ENCODE measurements around the gene ADAM10.

The ADAM10 gene

GRCh38 chr15:58755350-58755749 lies 5.8 kb upstream of the ADAM10 start:
- no peak for DNase-seq (ENCODE audit: low read depth)

GRCh38 chr15:58752716-58753115 lies 3.2 kb upstream of the ADAM10 start:
- DNase-seq (ENCODE audit: low read depth), result no peak

DNA sequence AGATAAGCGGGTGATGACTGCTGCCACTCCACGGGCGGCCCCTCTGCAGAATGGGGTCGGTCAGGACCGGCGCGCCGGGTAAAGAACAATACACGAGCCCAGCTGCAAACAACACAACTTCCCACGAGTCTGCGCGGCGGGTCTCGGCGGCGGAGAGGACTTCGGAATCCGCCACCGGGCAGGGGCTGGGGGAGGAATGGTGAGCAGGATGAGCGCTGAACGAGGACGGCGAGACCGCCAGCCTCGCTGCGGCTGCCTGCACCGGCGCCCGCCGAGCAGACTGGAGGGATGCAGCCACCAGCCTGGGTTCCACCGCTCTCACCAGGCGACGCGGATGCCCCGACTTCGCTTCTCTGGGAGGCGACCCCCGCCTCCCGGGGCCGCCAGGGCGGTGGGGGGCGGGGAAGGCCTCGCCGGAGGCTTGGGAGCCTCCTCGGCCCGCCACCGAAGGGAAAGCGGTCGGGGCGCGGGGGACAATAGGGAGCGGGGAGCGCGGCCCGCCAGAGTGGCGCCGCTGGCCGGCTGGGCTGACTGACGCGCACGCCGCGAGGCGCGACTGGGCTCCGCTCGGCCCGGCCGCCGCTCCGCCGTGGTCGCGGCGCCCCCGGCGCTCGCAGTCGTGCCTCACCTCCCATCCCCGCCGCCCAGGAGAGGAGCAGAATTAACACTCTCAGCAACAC lies 515 bp downstream of the ADAM10 start:
- DNase-seq (ENCODE audit: low read depth), result peak; percentile 21

- DNase-seq (ENCODE audit: low read depth), result peak; percentile 9
Observed at GRCh38 chr15:58748040-58748851, 1.3 kb downstream of the ADAM10 start.

- DNase-seq (ENCODE audit: low read depth), result no peak
Observed at GRCh38 chr15:58746174-58746573, 3.3 kb downstream of the ADAM10 start.

DNA sequence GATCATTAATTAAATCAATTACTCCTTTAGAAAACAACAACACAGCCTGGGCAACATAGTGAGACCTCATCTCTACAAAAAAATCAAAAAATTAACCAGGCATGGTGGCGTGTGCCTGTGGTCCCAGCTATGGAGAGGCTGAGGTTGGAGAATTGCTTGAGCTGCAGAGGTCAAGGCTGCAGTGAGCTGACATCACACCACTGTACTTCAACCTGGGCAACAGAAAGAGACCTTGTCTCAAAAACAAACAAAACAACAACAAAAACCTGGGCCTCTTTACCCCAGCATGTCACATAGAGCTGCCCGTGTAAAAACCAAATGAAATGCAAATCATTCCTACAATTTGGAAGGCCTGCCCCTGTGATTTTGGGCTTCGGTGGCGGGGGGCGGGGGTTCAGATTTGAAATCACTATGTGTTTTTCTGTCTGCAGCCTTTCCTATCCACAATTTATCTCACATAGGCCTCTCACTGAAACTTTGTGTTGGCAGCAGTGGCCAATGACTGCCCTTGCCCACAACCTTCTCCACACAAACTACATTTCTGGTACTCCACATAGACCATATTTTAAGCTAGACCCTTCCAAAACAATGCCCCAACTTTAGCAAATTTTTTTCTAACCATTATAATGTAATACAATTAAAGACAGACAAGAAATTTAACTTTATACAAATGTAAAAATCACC lies 6.5 kb downstream of the ADAM10 start:
- DNase-seq (ENCODE audit: low read depth), result no peak

GRCh38 chr15:58742022-58742813 lies 7.3 kb downstream of the ADAM10 start:
- no peak for DNase-seq (ENCODE audit: low read depth)

DNA sequence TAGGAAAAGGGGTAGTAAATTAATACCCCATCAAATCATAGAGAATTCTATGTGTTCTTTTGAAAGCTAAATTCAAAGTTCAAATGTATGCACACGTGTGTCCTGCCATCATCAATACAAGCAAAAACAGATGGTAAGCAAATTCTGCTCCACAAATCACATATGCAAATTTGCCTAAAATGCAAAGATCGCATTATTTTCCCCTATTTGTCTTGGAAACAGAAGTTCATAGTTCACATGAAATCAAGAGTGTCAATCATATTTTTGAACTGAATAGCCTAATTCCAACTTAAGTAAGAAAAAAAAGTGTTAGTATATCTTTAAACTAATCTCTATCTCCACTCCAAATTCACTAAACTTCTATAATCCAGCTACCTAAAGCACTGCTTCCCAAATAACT lies 8.5 kb downstream of the ADAM10 start:
- no peak for DNase-seq (ENCODE audit: low read depth)

DNA sequence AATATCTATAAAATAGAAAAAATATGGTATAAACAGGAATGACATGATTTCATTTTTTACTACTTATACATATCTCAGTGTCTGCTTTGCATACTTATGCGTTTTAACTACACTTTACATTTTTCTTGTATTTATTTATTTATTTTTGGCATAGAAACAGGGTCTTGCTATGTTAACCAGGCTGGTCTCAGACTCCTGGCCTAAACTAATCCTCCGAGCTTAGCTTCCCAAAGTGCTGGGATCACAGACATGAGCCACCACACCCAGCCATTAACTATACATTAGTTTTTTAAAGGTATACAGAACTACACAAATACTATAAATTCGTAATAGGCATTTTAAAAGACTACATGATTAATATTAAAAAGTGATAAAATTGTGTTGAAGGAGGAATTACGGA lies 9.1 kb downstream of the ADAM10 start:
- DNase-seq (ENCODE audit: low read depth), result no peak

DNA sequence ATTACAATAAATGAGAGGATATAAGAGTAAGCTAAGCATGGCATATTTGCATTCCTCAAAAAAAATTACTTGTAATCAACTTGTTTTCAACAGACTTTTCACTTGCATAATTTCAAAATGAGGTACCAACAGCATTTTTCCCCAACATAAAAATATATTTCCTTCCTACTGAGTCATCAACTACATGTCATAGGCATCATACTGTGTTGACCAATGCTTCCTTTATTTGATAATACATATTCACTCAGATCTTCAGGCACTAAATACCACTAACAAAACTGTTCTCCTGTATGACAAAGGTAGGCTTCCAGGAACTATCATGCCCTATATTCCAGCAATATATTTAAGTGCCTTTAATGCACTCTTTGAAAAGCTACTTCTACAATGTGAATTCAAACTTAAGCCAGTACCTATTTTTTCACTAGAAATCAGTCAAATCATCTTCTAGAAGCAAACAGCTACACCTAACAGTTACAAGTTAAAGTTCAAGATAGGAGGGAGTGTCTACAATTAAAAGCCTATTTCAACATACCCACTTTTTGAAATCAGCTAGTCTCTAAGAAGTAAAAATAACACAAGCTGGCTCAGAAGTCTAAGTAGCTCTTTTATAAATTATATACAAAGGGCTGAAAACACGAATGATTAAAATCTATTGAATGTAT lies 11.3 kb downstream of the ADAM10 start:
- DNase-seq (ENCODE audit: low read depth), result no peak

GRCh38 chr15:58737298-58737697 lies 12.2 kb downstream of the ADAM10 start:
- DNase-seq (ENCODE audit: low read depth), result no peak

DNA sequence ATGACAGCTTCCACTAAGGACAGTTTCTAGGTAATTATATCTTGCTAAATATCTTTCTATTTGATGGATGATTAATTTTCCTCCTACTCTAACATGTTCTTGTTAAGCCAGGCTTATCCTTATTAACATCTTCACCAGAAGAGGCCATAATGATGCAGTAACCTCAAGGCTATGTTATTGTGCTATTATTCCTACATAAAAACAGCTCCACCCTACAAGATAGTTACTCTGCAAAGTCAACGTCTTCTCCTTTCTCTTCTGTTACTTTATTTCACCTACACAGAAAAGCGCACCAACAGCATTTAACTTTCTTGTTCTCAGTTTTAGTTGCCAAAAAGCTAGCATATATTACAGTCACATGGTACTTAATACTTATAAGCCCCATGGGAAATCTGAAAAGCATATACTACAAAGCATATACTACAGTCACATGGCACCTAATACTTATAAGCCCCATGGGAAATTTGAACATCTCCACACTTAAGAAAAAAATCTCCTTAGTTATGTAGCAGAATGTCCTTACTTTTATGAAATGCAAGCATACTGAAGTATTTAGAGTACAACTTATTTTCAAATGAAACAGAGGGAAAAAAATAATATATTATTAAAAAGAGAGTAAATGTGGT lies 13.4 kb downstream of the ADAM10 start:
- no peak for DNase-seq (ENCODE audit: low read depth)

DNA sequence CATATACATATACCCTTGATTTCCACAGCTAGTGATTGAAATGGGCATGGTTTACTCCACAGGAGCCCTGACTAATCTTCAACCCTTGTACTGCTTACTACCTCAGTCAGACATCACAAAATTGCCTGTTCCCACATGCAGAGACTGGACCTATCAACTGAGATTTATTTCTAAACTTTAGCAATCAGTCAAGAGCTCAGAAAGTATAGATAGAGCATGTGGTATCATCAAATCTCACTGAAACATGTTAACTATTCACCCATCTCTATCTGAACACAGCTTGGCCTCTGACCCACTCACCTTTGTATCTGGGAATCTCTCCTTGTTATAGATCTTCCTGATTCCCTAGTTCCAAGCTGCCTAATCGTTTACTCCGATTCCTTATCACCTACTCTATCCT lies 14.6 kb downstream of the ADAM10 start:
- no peak for DNase-seq (ENCODE audit: low read depth)

DNA sequence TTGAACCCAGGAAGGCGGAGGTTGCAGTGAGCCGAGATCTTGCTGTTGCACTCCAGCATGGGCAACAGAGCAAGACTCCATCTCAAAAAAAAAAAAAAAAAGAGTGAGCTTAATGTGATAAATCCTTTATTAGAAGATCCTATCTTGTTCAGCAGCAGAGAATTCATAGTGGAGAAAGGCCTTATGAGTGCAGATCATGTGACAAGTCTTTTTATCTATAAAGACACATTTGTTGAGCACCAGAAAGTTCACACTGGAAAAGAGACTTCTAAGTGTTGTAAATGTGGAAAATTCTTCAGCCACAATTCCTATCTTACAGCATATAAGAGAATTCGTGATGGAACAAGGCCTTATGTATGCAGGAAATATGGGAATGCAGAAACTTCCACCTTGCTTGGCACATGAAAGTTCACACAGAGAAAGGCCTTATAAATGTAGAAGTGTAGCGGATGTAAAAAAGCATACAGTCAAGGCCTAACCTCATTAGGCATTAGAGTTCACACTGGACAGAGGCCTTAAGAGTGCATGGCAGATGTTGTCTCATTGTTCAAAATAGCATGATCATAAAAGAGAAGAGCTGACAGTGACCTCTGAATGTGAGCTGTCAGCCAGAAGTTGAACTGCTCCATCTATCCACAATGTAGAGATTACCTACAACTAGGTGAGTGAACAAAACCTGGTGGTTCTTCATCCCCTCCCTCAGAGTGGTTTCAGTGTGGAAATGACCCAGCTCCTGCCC lies 16.7 kb downstream of the ADAM10 start:
- DNase-seq (ENCODE audit: low read depth), result no peak

GRCh38 chr15:58731756-58732535 lies 17.6 kb downstream of the ADAM10 start:
- DNase-seq (ENCODE audit: low read depth), result no peak

DNA sequence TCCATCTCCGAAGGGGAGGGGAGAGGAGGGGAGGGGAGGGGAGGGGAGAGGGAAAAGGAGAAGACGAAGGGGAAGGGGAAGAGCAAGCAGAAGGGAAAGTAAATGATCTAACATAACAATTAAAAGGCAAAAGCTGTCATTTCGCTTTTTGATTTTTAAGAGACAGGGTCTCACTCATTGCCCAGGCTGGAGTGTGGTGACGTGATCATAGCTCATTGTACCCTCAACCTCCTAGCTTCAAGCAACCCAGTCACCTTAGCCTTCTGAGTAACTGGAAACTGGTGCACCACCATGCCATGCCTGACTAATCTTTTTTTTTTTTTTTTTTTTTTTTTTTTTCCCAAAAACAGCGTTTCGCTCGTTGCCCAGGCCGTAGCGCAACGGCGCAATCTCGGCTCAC lies 22.6 kb downstream of the ADAM10 start:
- DNase-seq (ENCODE audit: low read depth), result no peak

DNA sequence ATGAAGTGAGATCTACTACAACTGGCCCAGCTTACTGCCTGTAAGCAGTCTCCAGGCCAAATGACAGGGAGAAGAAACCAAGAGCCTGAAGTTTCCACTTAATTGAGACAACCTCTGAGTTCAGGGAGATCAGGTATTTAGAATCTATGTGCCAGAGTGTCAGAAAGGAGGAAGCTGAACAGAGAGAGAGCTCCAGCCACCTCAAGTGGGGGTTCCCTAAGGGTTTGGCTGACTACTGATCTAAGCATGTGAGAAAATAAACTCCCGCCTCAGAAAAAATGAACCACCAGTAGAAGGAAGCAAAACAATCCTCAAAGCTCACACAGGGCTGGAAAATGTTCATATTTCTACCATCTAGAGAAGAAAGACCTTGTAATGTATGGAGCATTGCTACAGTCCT lies 25.0 kb downstream of the ADAM10 start:
- DNase-seq (ENCODE audit: low read depth), result no peak

- no peak for DNase-seq (ENCODE audit: low read depth)
Observed at GRCh38 chr15:58717357-58717756, 32.1 kb downstream of the ADAM10 start.

DNA sequence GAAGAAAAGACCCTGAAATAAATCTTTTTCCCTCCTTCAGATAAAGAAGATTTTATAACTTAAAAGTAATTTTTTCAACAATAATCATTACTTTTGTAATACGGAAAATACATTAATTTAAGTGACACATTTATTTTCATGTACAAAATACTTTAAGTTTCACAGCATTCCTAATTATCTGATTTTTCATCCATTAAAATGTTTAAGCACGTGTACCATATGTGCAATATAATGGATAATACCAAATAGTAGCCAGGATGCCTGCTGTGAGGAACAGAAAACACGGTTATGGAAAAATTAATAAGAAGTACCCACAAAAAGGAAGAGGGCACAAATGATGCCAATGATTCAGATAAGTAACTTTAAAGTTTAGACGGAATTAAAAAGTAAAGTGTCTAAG lies 33.5 kb downstream of the ADAM10 start:
- no peak for DNase-seq (ENCODE audit: low read depth)

Data from T follicular helper cell (primary cell).